Measurements from ENCODE around the gene EFCAB13. TPM values are rescaled to one million over a fixed set of nuclear protein-coding genes. Genes with fewer than 3 reads are reported as not detected.
A peak's percentile ranks its signal among the peaks of the same experiment; 100 is the strongest.
"Not testable (repeated sequence)": the region's sequence is repeated elsewhere in the genome, so short reads cannot be mapped to it uniquely, and the experiment has no call there.

Gene EFCAB13
- polyA plus RNA-seq, 1 donor from 2014 or later: 10.2 TPM

DNA sequence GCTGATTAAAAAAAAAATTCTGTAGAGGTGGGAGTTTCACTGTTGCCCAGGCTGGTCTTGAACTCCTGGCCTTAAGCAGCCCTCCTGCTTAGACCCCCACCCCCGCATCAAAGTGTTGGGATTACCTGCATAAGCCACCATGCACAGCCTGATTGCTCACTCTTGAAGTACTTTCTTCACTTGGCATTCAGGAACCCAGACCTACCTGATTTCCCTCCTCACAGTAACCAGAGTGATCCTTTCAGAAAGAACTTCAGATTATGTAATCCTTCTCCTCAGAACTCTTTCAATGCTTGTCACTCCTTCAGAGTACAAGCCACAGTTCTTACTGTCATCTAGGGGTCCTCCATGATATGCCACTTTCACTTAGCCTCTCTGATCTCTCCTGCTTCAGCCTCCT lies 1.4 kb downstream of the EFCAB13 start:
- Mint-ChIP-seq H3K36me3 (peaks cover 5% of the 10 kb centered on the region), H3K9me3 (no peaks in the 10 kb centered on the region), H3K27me3 (no peaks in the 10 kb centered on the region), H3K27ac (peak overlapping the region; percentile 93 to 99 (median 98)), H3K4me3 (peak overlapping the region; percentile 94 to 100 (median 99)), H3K4me1 (peaks cover 7 to 18% (median 9%) of the 10 kb centered on the region in 3 donors)

GRCh38 chr17:47330548-47330947 lies 6.8 kb downstream of the EFCAB13 start:
- H3K4me3 Mint-ChIP-seq: no peak overlapping the region
- peaks cover 0 to 4% (median 4%) of the 10 kb centered on the region in 3 donors for H3K9me3 Mint-ChIP-seq
- H3K27me3 Mint-ChIP-seq: no peaks in the 10 kb centered on the region
- peaks cover 0 to 3% (median 2%) of the 10 kb centered on the region in 3 donors for H3K4me1 Mint-ChIP-seq
- H3K27ac Mint-ChIP-seq: no peak overlapping the region
- peaks cover 23% of the 10 kb centered on the region for H3K36me3 Mint-ChIP-seq

GRCh38 chr17:47332287-47332686 lies 8.5 kb downstream of the EFCAB13 start:
- H3K27me3 Mint-ChIP-seq: no peaks in the 10 kb centered on the region
- peaks cover 24% of the 10 kb centered on the region for H3K36me3 Mint-ChIP-seq
- peaks cover 0 to 2% (median 2%) of the 10 kb centered on the region in 3 donors for H3K4me1 Mint-ChIP-seq
- H3K4me3 Mint-ChIP-seq: no peak overlapping the region
- peaks cover 0 to 4% (median 4%) of the 10 kb centered on the region in 3 donors for H3K9me3 Mint-ChIP-seq
- H3K27ac Mint-ChIP-seq: no peak overlapping the region

- no peak overlapping the region for H3K27ac Mint-ChIP-seq
- H3K4me1 Mint-ChIP-seq: peaks cover 0 to 2% (median 0%) of the 10 kb centered on the region in 3 donors
- peaks cover 0 to 4% (median 4%) of the 10 kb centered on the region in 3 donors for H3K9me3 Mint-ChIP-seq
- peaks cover 22% of the 10 kb centered on the region for H3K36me3 Mint-ChIP-seq
- H3K27me3 Mint-ChIP-seq: no peaks in the 10 kb centered on the region
- no peak overlapping the region for H3K4me3 Mint-ChIP-seq
These were observed 11.6 kb downstream of the EFCAB13 start for GRCh38 chr17:47335101-47335936.

- no peaks in the 10 kb centered on the region for H3K4me1 Mint-ChIP-seq
- H3K36me3 Mint-ChIP-seq: peaks cover 20% of the 10 kb centered on the region
- H3K27ac Mint-ChIP-seq: no peak overlapping the region
- no peaks in the 10 kb centered on the region for H3K27me3 Mint-ChIP-seq
- H3K9me3 Mint-ChIP-seq: peaks cover 0 to 2% (median 0%) of the 10 kb centered on the region in 3 donors
- H3K4me3 Mint-ChIP-seq: no peak overlapping the region
These were observed 14.3 kb downstream of the EFCAB13 start for GRCh38 chr17:47338026-47338425.

DNA sequence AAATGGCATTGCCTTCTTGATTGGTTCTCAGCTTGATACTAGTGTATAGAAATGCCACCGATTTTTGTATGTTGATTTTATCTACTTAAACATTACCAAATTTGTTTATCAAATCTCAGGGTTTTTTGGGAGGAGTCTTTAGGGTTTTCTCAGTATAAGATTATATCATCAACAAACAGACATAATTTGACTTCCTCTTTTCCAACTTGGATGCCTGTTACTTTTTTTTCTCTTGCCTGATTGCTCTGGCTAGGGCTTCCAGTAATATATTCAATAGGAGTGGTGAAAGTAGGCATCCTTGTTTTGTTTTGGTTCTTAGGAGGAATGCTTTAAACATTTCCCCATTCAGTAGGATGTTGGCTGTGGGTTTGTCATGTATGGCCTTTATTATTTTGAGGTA lies 29.1 kb downstream of the EFCAB13 start:
- H3K4me3 Mint-ChIP-seq: no peak overlapping the region
- H3K27me3 Mint-ChIP-seq: no peaks in the 10 kb centered on the region
- peaks cover 0 to 9% (median 5%) of the 10 kb centered on the region in 3 donors for H3K4me1 Mint-ChIP-seq
- H3K36me3 Mint-ChIP-seq: peaks cover 22% of the 10 kb centered on the region
- peaks cover 0 to 2% (median 0%) of the 10 kb centered on the region in 3 donors for H3K9me3 Mint-ChIP-seq
- H3K27ac Mint-ChIP-seq: no peak overlapping the region

GRCh38 chr17:47358652-47359051 lies 34.9 kb downstream of the EFCAB13 start:
- H3K27ac Mint-ChIP-seq: no peak overlapping the region
- H3K4me1 Mint-ChIP-seq: peaks cover 0 to 3% (median 0%) of the 10 kb centered on the region in 3 donors
- H3K4me3 Mint-ChIP-seq: no peak overlapping the region
- H3K27me3 Mint-ChIP-seq: no peaks in the 10 kb centered on the region
- H3K9me3 Mint-ChIP-seq: peaks cover 0 to 2% (median 0%) of the 10 kb centered on the region in 3 donors
- H3K36me3 Mint-ChIP-seq: peaks cover 23% of the 10 kb centered on the region

DNA sequence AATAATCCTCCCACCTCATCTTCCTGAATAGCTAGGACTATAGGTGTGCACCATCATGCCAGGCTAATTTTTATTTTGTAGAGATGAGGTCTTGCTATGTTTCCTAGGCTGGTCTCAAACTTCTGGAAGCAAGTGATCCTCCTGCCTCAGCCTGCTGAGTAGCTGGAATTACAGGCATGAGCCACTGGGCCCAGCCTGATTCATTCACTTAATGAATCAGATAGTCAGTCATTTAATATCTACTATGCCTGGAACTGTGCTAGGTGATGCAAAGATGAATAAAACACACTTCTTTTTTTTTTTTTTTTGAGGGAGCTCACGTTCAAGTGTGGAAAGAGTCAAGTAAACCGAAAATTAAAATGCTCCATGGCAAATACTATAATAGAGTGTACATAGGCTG lies 39.4 kb downstream of the EFCAB13 start:
- H3K36me3 Mint-ChIP-seq: peaks cover 16% of the 10 kb centered on the region
- no peaks in the 10 kb centered on the region for H3K27me3 Mint-ChIP-seq
- H3K4me3 Mint-ChIP-seq: no peak overlapping the region
- H3K4me1 Mint-ChIP-seq: no peaks in the 10 kb centered on the region
- H3K27ac Mint-ChIP-seq: no peak overlapping the region
- no peaks in the 10 kb centered on the region for H3K9me3 Mint-ChIP-seq

GRCh38 chr17:47367257-47367656 lies 43.5 kb downstream of the EFCAB13 start:
- Mint-ChIP-seq H3K36me3 (peaks cover 31% of the 10 kb centered on the region), H3K9me3 (peaks cover 5 to 9% (median 7%) of the 10 kb centered on the region in 3 donors), H3K4me3 (no peak overlapping the region), H3K27ac (no peak overlapping the region), H3K27me3 (no peaks in the 10 kb centered on the region), H3K4me1 (no peaks in the 10 kb centered on the region)

DNA sequence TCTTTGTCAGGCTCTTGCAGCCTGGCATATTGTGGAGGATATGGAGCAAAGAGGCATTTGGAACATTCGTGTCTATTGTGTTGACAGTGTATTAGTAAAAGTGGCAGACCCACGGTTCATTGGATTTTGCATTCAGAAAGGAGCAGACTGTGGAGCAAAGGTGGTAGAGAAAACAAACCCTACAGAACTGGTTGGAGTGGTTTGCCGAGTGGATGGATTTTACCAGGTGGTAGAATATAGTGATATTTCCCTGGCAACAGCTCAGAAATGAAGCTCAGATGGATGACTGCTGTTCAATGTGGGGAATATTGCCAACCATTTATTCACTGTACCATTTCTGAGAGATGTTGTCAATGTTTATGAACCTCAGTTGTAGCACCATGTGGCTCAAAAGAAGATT lies 44.5 kb downstream of the EFCAB13 start:
- Mint-ChIP-seq H3K4me3 (no peak overlapping the region), H3K36me3 (peaks cover 35% of the 10 kb centered on the region), H3K9me3 (peaks cover 7 to 19% (median 17%) of the 10 kb centered on the region in 3 donors), H3K27me3 (no peaks in the 10 kb centered on the region), H3K4me1 (no peaks in the 10 kb centered on the region), H3K27ac (no peak overlapping the region)

DNA sequence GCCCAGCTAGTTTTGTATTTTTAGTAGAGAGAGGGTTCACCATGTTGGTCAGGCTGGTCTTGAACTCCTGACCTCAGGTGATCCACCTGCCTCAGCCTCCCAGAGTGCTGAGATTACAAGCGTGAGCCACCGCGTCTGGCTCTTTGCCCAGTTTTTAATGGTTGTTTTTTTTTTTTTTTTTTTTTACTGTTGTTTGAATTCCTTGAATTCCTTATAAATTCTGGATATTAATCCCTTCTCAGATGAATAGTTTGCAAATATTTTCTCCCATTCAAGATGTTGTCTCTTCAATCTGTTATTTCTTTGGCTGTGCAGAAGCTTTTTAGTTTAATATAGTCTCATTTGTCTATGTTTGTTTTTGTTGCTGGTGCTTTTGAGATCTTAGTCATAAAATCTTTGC lies 47.1 kb downstream of the EFCAB13 start:
- H3K4me1 Mint-ChIP-seq, H3K4me3 Mint-ChIP-seq, H3K27ac Mint-ChIP-seq, H3K27me3 Mint-ChIP-seq: not testable (repeated sequence)
- Mint-ChIP-seq H3K9me3 (peaks cover 7 to 21% (median 19%) of the 10 kb centered on the region in 3 donors), H3K36me3 (peaks cover 45% of the 10 kb centered on the region)

DNA sequence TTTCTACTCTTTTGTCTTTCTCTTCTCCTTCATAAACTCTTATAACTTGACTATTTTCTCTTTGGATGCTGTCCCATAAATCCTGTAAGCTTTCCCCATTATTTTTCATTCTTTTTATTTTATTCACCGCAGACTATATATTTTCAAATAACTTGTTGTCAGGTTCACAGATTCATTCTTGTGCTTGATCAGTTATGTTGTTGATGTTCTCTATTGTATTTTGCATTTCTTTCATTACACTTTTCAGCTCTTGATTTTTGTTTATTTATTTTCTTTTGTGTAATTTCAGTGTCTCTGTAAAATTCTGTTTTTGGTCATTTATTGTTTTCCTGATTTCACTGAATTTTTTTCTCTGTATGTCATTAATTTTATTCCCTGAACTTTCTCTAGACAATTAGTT lies 49.2 kb downstream of the EFCAB13 start:
- Mint-ChIP-seq H3K27me3 (no peaks in the 10 kb centered on the region), H3K4me3 (peak overlapping the region in 2 of 4 donors; percentile 9 to 24), H3K9me3 (peaks cover 7 to 21% (median 19%) of the 10 kb centered on the region in 3 donors), H3K27ac (no peak overlapping the region), H3K36me3 (peaks cover 38% of the 10 kb centered on the region), H3K4me1 (no peaks in the 10 kb centered on the region)

GRCh38 chr17:47376247-47376646 lies 52.5 kb downstream of the EFCAB13 start:
- no peaks in the 10 kb centered on the region for H3K4me1 Mint-ChIP-seq
- H3K9me3 Mint-ChIP-seq: peaks cover 6 to 18% (median 17%) of the 10 kb centered on the region in 3 donors
- no peaks in the 10 kb centered on the region for H3K27me3 Mint-ChIP-seq
- H3K27ac Mint-ChIP-seq: no peak overlapping the region
- peaks cover 44% of the 10 kb centered on the region for H3K36me3 Mint-ChIP-seq
- no peak overlapping the region for H3K4me3 Mint-ChIP-seq

DNA sequence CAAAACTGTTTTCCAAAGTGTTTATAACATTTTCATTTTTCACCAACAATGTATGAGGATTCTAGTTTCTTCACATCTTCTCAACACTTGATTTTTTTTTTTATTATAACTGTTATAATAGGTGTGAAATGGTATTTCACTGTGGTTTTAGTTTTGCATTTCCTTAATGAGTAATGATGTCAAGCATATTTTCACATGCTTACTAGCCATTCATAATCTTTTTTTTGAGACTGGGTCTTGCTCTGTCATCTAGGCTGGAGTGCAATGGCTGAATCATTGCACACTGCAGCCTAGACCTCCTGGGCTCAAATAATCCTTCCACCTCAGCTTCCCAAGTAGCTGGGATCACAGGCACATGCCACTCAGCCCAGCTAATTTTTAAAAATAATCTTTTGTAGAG lies 65.1 kb downstream of the EFCAB13 start:
- Mint-ChIP-seq H3K4me3 (no peak overlapping the region), H3K4me1 (peaks cover 0 to 4% (median 0%) of the 10 kb centered on the region in 3 donors), H3K27ac (no peak overlapping the region), H3K9me3 (peaks cover 0 to 4% (median 0%) of the 10 kb centered on the region in 3 donors), H3K27me3 (no peaks in the 10 kb centered on the region), H3K36me3 (peaks cover 27% of the 10 kb centered on the region)

DNA sequence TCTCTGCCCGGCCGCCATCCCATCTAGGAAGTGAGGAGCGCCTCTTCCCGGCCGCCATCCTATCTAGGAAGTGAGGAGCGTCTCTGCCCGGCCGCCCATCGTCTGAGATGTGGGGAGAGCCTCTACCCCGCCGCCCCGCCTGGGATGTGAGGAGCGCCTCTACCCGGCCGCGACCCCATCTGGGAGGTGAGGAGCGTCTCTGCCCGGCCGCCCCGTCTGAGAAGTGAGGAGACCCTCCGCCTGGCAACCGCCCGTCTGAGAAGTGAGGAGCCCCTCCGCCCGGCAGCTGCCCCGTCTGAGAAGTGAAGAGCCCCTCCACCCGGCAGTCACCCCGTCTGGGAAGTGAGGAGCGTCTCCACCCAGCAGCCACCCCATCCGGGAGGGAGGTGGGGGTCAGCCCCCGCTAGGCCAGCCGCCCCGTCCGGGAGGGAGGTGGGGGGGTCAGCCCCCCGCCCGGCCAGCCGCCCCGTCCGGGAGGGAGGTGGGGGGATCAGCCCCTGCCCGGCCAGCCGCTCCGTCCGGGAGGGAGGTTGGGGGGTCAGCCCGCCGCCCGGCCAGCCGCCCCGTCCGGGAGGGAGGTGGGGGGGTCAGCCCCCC lies 73.9 kb downstream of the EFCAB13 start:
- not testable (repeated sequence) for H3K36me3 Mint-ChIP-seq, H3K4me3 Mint-ChIP-seq, H3K4me1 Mint-ChIP-seq, H3K27ac Mint-ChIP-seq, H3K9me3 Mint-ChIP-seq, H3K27me3 Mint-ChIP-seq
